ENCODE measurements around the gene PTDSS2. TPM values are rescaled to one million over a fixed set of nuclear protein-coding genes. Genes with fewer than 3 reads are reported as not detected.

The PTDSS2 gene
- total RNA-seq, 1 experiment from 2014 or later: 23.7 TPM

GRCh38 chr11:445765-446588 is 4.1 kb upstream of the PTDSS2 start:
- DNase-seq (ENCODE audit: extremely low read depth, low read depth): no peak

GRCh38 chr11:446891-447290 is 3.2 kb upstream of the PTDSS2 start:
- DNase-seq (ENCODE audit: extremely low read depth, low read depth): no peak

DNA sequence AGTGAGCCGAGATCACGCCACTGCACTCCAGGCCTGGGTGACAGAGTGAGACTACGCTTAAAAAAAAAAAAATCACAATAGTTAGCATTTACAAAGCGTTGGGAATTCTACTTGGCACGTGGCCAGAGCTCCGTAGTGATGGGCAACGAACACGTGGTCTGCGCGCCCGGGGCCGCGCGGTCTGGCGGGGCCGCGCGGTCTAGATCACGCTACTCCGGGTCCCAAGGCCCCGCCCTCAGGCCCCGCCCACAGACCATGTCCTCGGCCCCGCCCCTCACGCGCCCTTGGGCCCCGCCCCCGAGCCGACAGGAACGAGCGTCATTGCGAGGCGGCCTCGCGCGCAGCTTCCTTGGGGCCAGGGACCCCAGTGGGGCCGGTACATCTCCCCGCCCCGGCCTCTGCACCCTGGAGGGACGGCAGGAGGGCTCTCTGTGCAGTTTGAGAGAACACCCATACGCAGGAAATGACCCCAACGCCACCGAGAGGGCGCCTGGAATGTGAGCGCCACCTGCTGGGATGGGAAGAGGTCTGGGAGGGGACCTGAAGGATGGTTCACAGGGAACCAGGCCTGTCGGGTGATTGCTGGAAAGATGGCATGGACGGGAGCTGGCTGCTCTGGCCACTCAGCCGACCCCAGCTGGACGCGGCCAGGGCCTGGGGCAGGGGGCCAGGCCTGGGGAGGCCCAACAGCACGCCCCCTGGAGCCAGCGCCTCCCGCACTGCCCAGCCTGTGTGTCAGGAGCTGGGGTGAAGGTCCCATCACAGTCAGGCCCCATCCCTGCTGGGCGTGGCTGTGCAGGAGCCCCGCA is 2.0 kb upstream of the PTDSS2 start:
- DNase-seq (ENCODE audit: extremely low read depth, low read depth): peak; percentile 86

DNA sequence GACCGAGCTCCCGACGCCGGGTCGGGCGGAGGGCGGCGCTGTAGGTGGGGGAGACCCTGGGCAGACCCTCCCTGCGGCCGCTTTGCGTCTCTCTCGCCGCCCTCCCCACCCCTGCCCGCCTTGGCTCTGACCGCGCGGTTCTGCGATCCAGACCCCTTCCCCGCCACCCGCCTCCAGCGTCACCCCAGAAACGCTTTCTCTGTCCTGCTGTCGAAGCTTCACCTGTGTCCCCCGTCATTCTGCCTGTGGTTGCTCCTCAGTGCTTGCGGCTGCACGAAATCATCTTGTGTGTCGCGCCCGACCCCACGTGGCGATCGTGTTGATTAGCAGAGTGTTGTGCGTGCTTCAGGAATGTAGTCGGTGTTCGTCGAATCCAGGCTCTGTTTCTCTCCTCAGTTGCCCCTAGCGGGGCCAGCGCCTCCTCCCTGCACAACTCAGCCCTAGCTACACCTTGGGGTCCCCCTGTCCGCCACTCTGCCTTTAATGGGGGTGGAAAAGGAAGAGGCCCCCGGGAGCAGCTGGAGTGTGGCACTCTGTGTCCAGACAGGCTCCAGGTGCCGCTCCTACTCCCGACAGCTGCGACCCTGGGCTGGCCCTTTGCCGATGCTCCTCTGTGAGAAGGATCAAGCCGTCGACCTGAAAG is 851 bp downstream of the PTDSS2 start:
- peak; percentile 39 for DNase-seq (ENCODE audit: extremely low read depth, low read depth)

GRCh38 chr11:451738-452137 is 1.7 kb downstream of the PTDSS2 start:
- no peak for DNase-seq (ENCODE audit: extremely low read depth, low read depth)

DNA sequence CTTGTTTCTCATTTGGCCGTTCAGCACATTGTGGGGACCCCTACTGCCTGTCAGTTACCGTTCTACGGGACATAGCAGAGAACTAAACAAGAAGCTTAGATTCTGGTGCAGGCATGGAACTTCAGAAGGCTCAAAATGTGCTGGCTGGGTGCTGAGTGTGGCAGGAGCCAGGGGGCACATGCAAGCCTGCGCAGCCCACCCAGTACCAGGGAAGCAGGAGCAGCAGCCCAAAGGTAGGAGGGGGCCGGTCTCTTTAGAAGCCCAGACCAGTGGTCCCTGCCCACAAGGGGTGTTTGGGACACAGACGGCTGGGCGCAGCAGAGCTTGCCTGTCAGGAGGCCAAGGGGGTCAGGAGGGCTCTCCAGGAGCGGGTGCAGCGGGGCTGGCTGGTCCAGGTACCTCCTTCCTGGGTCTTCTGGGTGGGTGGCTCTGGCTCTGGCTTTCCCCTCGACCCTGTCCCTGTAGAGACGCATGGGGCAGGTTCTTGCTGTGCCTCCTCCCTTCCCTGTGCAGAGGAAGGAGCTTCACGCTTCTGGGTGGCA is 2.2 kb downstream of the PTDSS2 start:
- no peak for DNase-seq (ENCODE audit: extremely low read depth, low read depth)

- no peak for DNase-seq (ENCODE audit: extremely low read depth, low read depth)
Observed at GRCh38 chr11:452916-453527, 2.9 kb downstream of the PTDSS2 start.

DNA sequence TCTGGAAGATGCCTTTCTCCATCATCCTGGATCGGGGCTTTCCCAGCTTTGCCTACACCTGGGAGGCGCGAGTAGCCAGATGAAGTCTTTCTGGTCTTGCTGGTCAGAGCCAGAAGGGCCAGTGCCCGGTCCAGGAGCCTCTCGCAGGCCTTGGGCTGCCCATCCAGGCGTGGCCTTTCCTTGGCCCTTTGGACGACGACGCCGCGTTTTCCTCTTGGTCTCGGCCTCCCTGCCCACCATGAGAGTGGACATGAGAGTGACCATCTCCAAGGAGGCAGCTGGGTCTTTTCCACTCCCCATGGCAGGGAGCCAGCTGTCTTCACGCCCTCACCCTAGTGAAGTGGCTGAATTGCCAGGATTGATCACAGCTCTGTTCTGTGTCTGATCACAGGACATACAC is 3.5 kb downstream of the PTDSS2 start:
- DNase-seq (ENCODE audit: extremely low read depth, low read depth): no peak

GRCh38 chr11:454043-454442 is 4.0 kb downstream of the PTDSS2 start:
- DNase-seq (ENCODE audit: extremely low read depth, low read depth): no peak

GRCh38 chr11:454801-455565 is 4.9 kb downstream of the PTDSS2 start:
- DNase-seq (ENCODE audit: extremely low read depth, low read depth): no peak

- no peak for DNase-seq (ENCODE audit: extremely low read depth, low read depth)
Observed at GRCh38 chr11:455566-456147, 5.6 kb downstream of the PTDSS2 start.

GRCh38 chr11:456533-456932 is 6.5 kb downstream of the PTDSS2 start:
- DNase-seq (ENCODE audit: extremely low read depth, low read depth): no peak

GRCh38 chr11:457111-457760 is 7.2 kb downstream of the PTDSS2 start:
- no peak for DNase-seq (ENCODE audit: extremely low read depth, low read depth)

DNA sequence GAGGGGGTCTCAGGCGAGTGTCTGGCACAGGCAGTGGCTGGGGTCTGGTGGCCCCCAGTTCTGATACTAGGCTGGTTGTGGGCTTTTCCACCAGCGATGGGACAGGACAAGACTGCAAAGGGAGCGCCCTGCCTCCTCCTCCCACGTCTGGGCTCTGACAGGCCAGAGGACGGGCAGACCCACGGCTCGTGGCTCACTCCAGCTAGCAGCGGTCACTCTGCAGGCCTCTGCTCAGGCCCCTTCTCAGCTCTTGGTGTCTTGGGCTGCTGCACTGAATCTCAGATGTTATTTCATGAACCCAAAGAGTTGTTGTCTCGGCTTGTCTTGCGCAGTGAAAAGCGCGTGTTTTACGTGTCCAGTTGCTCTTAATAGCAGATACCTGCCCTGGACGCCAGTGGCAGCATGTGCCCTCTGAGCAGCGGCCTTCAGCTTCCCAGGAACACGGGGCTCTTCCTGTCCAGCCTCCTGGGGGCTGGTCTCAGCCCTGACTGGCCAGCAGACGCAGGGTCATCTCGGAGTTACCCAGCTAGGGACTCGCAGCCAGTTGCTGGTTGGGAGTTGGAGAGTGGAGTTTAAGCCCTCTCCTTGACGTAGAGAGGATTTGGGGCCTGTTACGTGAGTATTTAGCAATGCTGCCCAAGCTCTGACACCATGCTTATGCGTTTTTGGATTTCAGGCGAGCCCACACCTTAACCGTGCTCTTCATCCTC is 9.6 kb downstream of the PTDSS2 start:
- DNase-seq (ENCODE audit: extremely low read depth, low read depth): peak; percentile 18

DNA sequence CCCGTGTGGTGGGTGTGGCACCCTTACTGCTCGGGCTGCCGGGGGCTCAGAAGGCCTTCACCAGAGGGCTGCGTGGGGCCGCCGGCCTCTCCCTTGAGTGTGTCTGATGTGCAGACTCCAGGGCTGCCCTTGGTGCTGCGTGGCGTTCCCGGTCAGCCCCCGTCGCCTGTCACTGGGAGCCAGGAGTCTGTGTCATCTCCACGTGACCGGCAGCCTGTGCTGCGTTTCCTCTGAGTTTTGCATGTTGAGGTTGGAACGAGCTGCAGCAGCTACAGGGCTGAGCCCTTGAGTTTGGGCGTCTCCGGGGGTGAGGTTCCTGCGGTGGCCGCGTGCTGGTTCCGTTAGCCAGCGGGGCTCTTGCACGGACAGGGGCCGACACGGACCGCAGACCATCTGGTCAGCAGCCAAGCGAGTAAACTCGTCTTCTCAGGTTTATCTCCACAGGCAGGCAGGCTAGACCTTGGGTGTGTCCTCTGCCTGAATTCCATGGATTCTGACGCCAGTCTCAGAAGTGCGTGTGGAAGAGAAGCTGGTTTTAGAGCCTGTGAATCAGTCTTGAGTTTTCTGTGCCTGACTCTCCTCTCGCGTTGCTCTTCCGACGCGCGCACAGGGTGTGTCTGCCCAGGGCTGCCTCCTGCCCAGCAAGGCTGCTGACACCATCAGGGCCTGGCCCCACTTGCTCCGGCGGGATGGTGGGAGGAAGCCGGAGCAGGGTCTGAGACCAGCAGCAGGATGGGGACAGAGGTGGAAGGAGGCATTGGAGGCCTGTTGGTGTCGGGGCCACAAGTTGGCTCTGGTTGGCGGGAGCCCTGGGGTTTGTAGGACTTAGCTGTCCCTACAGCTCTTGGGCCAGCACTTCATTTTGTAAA is 10.5 kb downstream of the PTDSS2 start:
- DNase-seq (ENCODE audit: extremely low read depth, low read depth): peak; percentile 90

- DNase-seq (ENCODE audit: extremely low read depth, low read depth): no peak
Observed at GRCh38 chr11:461626-462025, 11.5 kb downstream of the PTDSS2 start.

- DNase-seq (ENCODE audit: extremely low read depth, low read depth): no peak
Observed at GRCh38 chr11:462107-462890, 12.2 kb downstream of the PTDSS2 start.
